Loucy (cell line): ENCODE results near the gene ITPRID2.

Experiments
- H2AFZ ChIP-seq: fragments of 200-600 bp; sonication (generic); 2 replicates; pipeline ENCODE4 v1.6.0; 2016; ENCODE audit warnings: antibody characterized with exemption, mild to moderate bottlenecking, low read length, moderate library complexity
- H3F3A ChIP-seq: fragments of 200-600 bp; 2 replicates; pipeline ENCODE4 v1.6.0; 2016; ENCODE audit warnings: antibody characterized with exemption, low read depth, mild to moderate bottlenecking
- H3K27me3 ChIP-seq: fragments of 200-600 bp; sonication (generic); 2 replicates; pipeline ENCODE4 v1.6.1; 2014; ENCODE audit warnings: low read length, mild to moderate bottlenecking; ENCODE audit not compliant: insufficient read depth, poor library complexity, severe bottlenecking
- H3K36me3 ChIP-seq: fragments of 200-600 bp; sonication (generic); 2 replicates; pipeline ENCODE4 v1.6.1; 2016; ENCODE audit warnings: low read length; ENCODE audit not compliant: insufficient read depth
- H3K4me1 ChIP-seq: fragments of 200-600 bp; sonication (generic); 2 replicates; pipeline ENCODE4 v1.5.1; 2014; ENCODE audit warnings: low read length, mild to moderate bottlenecking; ENCODE audit not compliant: insufficient read depth, poor library complexity, severe bottlenecking
- H3K4me2 ChIP-seq: fragments of 200-600 bp; sonication (generic); 2 replicates; pipeline ENCODE4 v1.6.0; 2014; ENCODE audit warnings: antibody characterized with exemption, low read length, low read depth, mild to moderate bottlenecking; ENCODE audit not compliant: poor library complexity, severe bottlenecking
- H3K4me3 ChIP-seq: fragments of 200-600 bp; sonication (generic); 2 replicates; pipeline ENCODE4 v1.5.1; 2014; ENCODE audit warnings: low read length, mild to moderate bottlenecking, mixed read lengths; ENCODE audit not compliant: poor library complexity, severe bottlenecking
- H3K79me2 ChIP-seq: fragments of 200-600 bp; sonication (generic); 2 replicates; pipeline ENCODE4 v1.6.1; 2014; ENCODE audit warnings: low read length; ENCODE audit not compliant: insufficient read depth
- H3K9ac ChIP-seq: fragments of 200-600 bp; sonication (generic); 2 replicates; pipeline ENCODE4 v1.6.0; 2014; ENCODE audit warnings: mild to moderate bottlenecking, low read depth, low read length, moderate library complexity; ENCODE audit not compliant: poor library complexity, severe bottlenecking
- H3K9me2 ChIP-seq: fragments of 200-600 bp; sonication (generic); replicated peaks from 2 replicates; pipeline ENCODE4 v1.6.1; 2016; ENCODE audit warnings: low read depth, low read length, mixed read lengths
- H3K9me3 ChIP-seq: fragments of 200-600 bp; sonication (generic); 2 replicates; pipeline ENCODE4 v1.6.1; 2014; ENCODE audit warnings: mild to moderate bottlenecking, antibody characterized with exemption, low read length, low read depth; ENCODE audit not compliant: insufficient read depth
- H4K20me1 ChIP-seq: fragments of 200-600 bp; sonication (generic); 2 replicates; pipeline ENCODE4 v1.6.0; 2014; ENCODE audit warnings: antibody characterized with exemption, low read length, mild to moderate bottlenecking; ENCODE audit not compliant: insufficient read depth, poor library complexity, severe bottlenecking
- EZH2phosphoT487 ChIP-seq: fragments of 200-600 bp; IDR thresholded peaks from 2 replicates; pipeline ENCODE4 v1.6.1; 2018; ENCODE audit warnings: antibody characterized with exemption, mild to moderate bottlenecking, moderate library complexity, borderline replicate concordance
- TF ChIP-seq, protein P1 (sequence below): fragments of 200-600 bp; sonication (generic); conservative IDR thresholded peaks from 2 replicates; pipeline ENCODE4 v1.5.1; 2014; ENCODE audit warnings: mild to moderate bottlenecking, antibody characterized with exemption, low read length

The ITPRID2 gene

DNA sequence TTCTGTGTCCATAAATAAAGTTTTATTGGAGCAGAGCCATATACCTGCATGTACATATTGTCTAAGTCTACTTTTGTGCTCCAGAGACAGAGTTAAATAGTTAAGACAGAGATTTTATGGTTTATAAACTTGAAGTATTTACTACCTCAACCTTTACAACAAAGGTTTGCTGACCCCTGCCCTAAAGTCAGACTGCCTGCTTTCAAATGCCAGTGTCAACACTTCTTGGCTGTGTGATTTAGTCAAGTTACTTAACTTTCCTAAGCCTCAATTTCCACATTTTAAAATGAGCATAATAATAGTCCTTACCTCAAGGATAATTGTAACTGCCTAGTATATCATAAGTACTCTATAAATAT, 44.4 kb upstream of the ITPRID2 start:
- no peaks in the 10 kb centered on the region for H3K9me3 ChIP-seq
- no peaks in the 10 kb centered on the region for H4K20me1 ChIP-seq
- no peak for TF ChIP-seq EZH2phosphoT487
- TF ChIP-seq, protein P1, sequence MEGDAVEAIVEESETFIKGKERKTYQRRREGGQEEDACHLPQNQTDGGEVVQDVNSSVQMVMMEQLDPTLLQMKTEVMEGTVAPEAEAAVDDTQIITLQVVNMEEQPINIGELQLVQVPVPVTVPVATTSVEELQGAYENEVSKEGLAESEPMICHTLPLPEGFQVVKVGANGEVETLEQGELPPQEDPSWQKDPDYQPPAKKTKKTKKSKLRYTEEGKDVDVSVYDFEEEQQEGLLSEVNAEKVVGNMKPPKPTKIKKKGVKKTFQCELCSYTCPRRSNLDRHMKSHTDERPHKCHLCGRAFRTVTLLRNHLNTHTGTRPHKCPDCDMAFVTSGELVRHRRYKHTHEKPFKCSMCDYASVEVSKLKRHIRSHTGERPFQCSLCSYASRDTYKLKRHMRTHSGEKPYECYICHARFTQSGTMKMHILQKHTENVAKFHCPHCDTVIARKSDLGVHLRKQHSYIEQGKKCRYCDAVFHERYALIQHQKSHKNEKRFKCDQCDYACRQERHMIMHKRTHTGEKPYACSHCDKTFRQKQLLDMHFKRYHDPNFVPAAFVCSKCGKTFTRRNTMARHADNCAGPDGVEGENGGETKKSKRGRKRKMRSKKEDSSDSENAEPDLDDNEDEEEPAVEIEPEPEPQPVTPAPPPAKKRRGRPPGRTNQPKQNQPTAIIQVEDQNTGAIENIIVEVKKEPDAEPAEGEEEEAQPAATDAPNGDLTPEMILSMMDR: no peak
- H3K4me2 ChIP-seq: no peak overlapping the region
- H3K27me3 ChIP-seq: no peaks in the 10 kb centered on the region
- no peaks in the 10 kb centered on the region for H3F3A ChIP-seq
- H3K4me1 ChIP-seq: peaks cover 23% of the 10 kb centered on the region
- no peak overlapping the region for H3K9ac ChIP-seq
- H3K36me3 ChIP-seq: no peaks in the 10 kb centered on the region
- H2AFZ ChIP-seq: no peak overlapping the region
- no peak overlapping the region for H3K4me3 ChIP-seq
- no peaks in the 10 kb centered on the region for H3K79me2 ChIP-seq
- H3K9me2 ChIP-seq: no peaks in the 10 kb centered on the region

DNA sequence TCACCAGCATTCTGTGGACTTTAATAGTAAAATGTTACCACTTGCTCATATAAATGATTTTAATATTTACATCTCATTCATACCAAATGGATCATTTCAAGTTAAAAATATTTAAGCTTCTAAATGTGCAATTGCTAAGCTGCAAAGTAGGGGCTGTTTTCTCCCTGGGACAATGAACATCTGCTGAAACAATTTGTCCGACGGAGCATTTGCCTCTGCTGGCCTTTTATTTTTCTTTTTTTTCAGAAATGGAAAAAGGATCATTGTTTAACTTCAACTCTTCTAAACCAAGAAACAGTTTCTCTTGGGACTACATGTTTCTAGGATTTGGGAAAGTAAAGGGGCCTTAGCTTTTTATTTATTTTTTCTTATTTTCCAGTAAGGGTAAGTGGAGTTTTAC, 43.8 kb upstream of the ITPRID2 start:
- H3K9ac ChIP-seq: no peak overlapping the region
- no peaks in the 10 kb centered on the region for H3F3A ChIP-seq
- no peak for TF ChIP-seq EZH2phosphoT487
- TF ChIP-seq, protein P1: no peak
- no peaks in the 10 kb centered on the region for H3K9me2 ChIP-seq
- no peaks in the 10 kb centered on the region for H3K27me3 ChIP-seq
- no peaks in the 10 kb centered on the region for H3K79me2 ChIP-seq
- H2AFZ ChIP-seq: no peak overlapping the region
- H4K20me1 ChIP-seq: no peaks in the 10 kb centered on the region
- no peak overlapping the region for H3K4me2 ChIP-seq
- H3K4me3 ChIP-seq: no peak overlapping the region
- H3K9me3 ChIP-seq: no peaks in the 10 kb centered on the region
- H3K4me1 ChIP-seq: peaks cover 23% of the 10 kb centered on the region
- no peaks in the 10 kb centered on the region for H3K36me3 ChIP-seq

DNA sequence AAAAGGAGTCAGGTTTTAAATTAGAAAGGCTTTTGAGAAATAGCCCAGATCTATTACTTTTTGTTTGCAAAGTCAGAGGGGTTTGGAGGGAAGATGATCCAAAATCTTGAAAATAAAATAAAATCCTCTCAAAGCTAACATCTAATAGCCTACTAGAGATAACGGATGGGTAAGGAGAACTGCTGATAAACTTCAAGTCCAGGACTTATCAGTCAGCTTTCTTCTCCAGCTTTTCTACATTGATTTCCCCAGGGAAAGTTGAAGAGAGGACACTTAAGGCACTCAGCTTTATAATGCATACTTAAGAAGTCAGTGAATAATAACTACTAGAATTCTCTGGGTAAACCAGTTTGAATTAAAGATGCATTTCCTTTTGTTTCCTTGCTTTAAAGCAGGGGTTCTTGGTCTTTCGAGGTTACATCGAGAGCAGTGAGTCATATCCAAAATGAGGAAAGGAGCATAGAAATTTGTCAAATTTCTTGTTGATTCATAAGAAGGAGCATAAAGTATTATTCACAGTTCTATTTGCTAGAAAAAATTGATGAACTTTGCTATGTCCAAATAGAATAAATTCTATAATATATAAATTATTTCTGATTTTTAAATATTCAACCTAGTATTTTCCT, 43.2 kb upstream of the ITPRID2 start:
- H2AFZ ChIP-seq: peak overlapping the region; percentile 4; the same call in 1 of the 2 replicates

More for the DNA sequence above, 43.2 kb upstream of the ITPRID2 start:
- Histone ChIP-seq H3F3A (no peaks in the 10 kb centered on the region), H3K9ac (no peak overlapping the region), H3K4me2 (no peak overlapping the region), H4K20me1 (no peaks in the 10 kb centered on the region), H3K9me3 (no peaks in the 10 kb centered on the region), H3K27me3 (no peaks in the 10 kb centered on the region), H3K4me3 (no peak overlapping the region), H3K4me1 (peaks cover 23% of the 10 kb centered on the region), H3K79me2 (no peaks in the 10 kb centered on the region), H3K36me3 (no peaks in the 10 kb centered on the region), H3K9me2 (no peaks in the 10 kb centered on the region)
- TF ChIP-seq, protein P1: no peak
- TF ChIP-seq EZH2phosphoT487: no peak
